HCT116 (cell line): ENCODE results near the gene DCDC2C. TPM values are rescaled to one million over a fixed set of nuclear protein-coding genes. Genes with fewer than 3 reads are reported as not detected.
A peak's percentile ranks its signal among the peaks of the same experiment; 100 is the strongest.

Experiments
- ATAC-seq: fragments of 200-7000 bp; cut with Tn5 transposase; 2 replicates; pipeline ENCODE4 v1.9.1; 2020; ENCODE audit warnings: mild to moderate bottlenecking, moderate library complexity
- BruUV-seq: library from RNA; stranded (reverse); fragments of 400-500 nt; replicated peaks from 2 replicates; lab custom pipeline; 2021; lab: Mats Ljungman, UMichigan
- CTCF ChIA-PET: fragments of 300-600 bp; sonication (Branson Sonifier 250); formaldehyde crosslinking; loops from one replicate; lab custom pipeline; 2021; ENCODE audit warnings: antibody characterized with exemption; lab: Charles Lee
- POLR2A ChIA-PET: fragments of 300-600, 350-600 bp; sonication (Branson Sonifier 250); formaldehyde crosslinking; loops from one replicate; lab custom pipeline; 2021; ENCODE audit warnings: antibody characterized with exemption; lab: Charles Lee
- RAD21 ChIA-PET, 2 experiments: fragments of 300-600 bp; sonication (Branson Sonifier 250); formaldehyde crosslinking; loops; one replicate each; lab custom pipeline; 2023; ENCODE audit warnings: low total read pairs in 2 of 2; ENCODE audit not compliant: uncharacterized antibody in 2 of 2, unreplicated experiment in 2 of 2, low non-redundant PET in 1 of 2; lab: Charles Lee
- DNase-seq: peaks from one replicate; pipeline ENCODE4 v3.0.0-alpha.2; 2010; ENCODE audit warnings: low read depth, low spot score
- H2AFZ ChIP-seq: fragments of 200-600 bp; shearing (Covaris generic), sonication (generic); 2 replicates; pipeline ENCODE4 v1.6.1; 2017; ENCODE audit warnings: low read depth, mixed run types, mixed read lengths, antibody characterized with exemption, low read length; ENCODE audit not compliant: poor library complexity, severe bottlenecking
- H3K27ac ChIP-seq: 2 replicates; pipeline ENCODE4 v1.5.1; 2012; ENCODE audit warnings: low read depth, low read length
- H3K27me3 ChIP-seq: fragments of 200-600 bp; sonication (generic); 2 replicates; pipeline ENCODE4 v1.6.1; 2016; ENCODE audit warnings: mixed run types, low read length, mixed read lengths; ENCODE audit not compliant: insufficient read depth
- H3K36me3 ChIP-seq, 2 experiments: fragments of 200-500 bp in 1 of 2; fragments of 200-600 bp in 1 of 2; sonication (Bioruptor generic) in 1 of 2; sonication (generic) in 1 of 2; 2 replicates each; pipeline versions ENCODE4 v1.5.1 to v1.6.1; 2014 to 2016; ENCODE audit warnings: low read length in 2 of 2, inconsistent platforms in 1 of 2, mixed read lengths in 1 of 2, mixed run types in 1 of 2; ENCODE audit not compliant: insufficient read depth in 2 of 2, control insufficient read depth in 1 of 2
- H3K4me1 ChIP-seq, 2 experiments: fragments of 200-600 bp in 1 of 2; sonication (generic) in 1 of 2; 2 replicates each; pipeline versions ENCODE4 v1.5.1 to v1.6.1; 2012 to 2017; ENCODE audit warnings: low read length in 2 of 2, inconsistent platforms in 1 of 2, mild to moderate bottlenecking in 1 of 2, mixed read lengths in 1 of 2, mixed run types in 1 of 2, moderate library complexity in 1 of 2; ENCODE audit not compliant: insufficient read depth in 2 of 2, control insufficient read depth in 1 of 2
- H3K4me2 ChIP-seq: fragments of 200-600 bp; sonication (generic); 2 replicates; pipeline ENCODE4 v1.6.1; 2017; ENCODE audit warnings: mixed run types, low read length, mixed read lengths
- H3K4me3 ChIP-seq, 2 experiments: fragments of 200-600 bp in 1 of 2; sonication (generic) in 1 of 2; replicated peaks in 1 of 2; 2 replicates each; pipeline ENCODE4 v1.5.1; 2011 to 2016; ENCODE audit warnings: low read length in 2 of 2, control low read depth in 1 of 2, low read depth in 1 of 2, mild to moderate bottlenecking in 1 of 2, mixed read lengths in 1 of 2, mixed run types in 1 of 2
- H3K79me2 ChIP-seq: fragments of 200-600 bp; sonication (generic); 2 replicates; pipeline ENCODE4 v1.6.1; 2017; ENCODE audit warnings: mild to moderate bottlenecking, mixed run types, low read length, moderate library complexity, mixed read lengths; ENCODE audit not compliant: insufficient read depth
- H3K9ac ChIP-seq: fragments of 200-600 bp; sonication (generic); 2 replicates; pipeline ENCODE4 v1.6.1; 2016; ENCODE audit warnings: low read length, mixed read lengths
- H3K9me2 ChIP-seq: fragments of 200-600 bp; sonication (generic), shearing (Covaris generic); 2 replicates; pipeline ENCODE4 v1.6.1; 2017; ENCODE audit warnings: mixed run types, mild to moderate bottlenecking, moderate library complexity; ENCODE audit not compliant: insufficient read depth
- H3K9me3 ChIP-seq, 2 experiments: fragments of 200-500 bp in 1 of 2; fragments of 200-600 bp in 1 of 2; sonication (Bioruptor generic) in 1 of 2; sonication (generic) in 1 of 2; 2 replicates each; pipeline ENCODE4 v1.6.1; 2014 to 2017; ENCODE audit warnings: low read length in 2 of 2, mixed read lengths in 2 of 2, inconsistent platforms in 1 of 2, low read depth in 1 of 2, mild to moderate bottlenecking in 1 of 2, mixed run types in 1 of 2, moderate library complexity in 1 of 2; ENCODE audit not compliant: control insufficient read depth in 1 of 2, insufficient read depth in 1 of 2
- H4K20me1 ChIP-seq: fragments of 200-600 bp; sonication (generic), shearing (Covaris generic); 2 replicates; pipeline ENCODE4 v1.6.1; 2017; ENCODE audit warnings: mixed run types, mild to moderate bottlenecking, moderate library complexity; ENCODE audit not compliant: insufficient read depth
- ATF3 ChIP-seq: IDR thresholded peaks from 2 replicates; pipeline ENCODE4 v1.6.1; 2012
- CBX3 ChIP-seq: IDR thresholded peaks from 2 replicates; pipeline ENCODE4 v1.6.1; 2012; ENCODE audit warnings: low read depth
- CEBPB ChIP-seq: IDR thresholded peaks from 2 replicates; pipeline ENCODE4 v1.6.1; 2012; ENCODE audit warnings: low read depth
- CTCF ChIP-seq, 3 experiments: fragments of 200-600 bp in 1 of 3; sonication (generic) in 1 of 3; IDR thresholded peaks in 2 of 3; conservative IDR thresholded peaks in 1 of 3; 2 replicates each; pipeline ENCODE4 v1.5.1; 2012 to 2017; ENCODE audit warnings: low read depth in 2 of 3, low read length in 2 of 3, antibody characterized with exemption in 1 of 3, borderline replicate concordance in 1 of 3, control low read depth in 1 of 3, mild to moderate bottlenecking in 1 of 3, mixed read lengths in 1 of 3, mixed run types in 1 of 3, moderate library complexity in 1 of 3; ENCODE audit not compliant: insufficient read depth in 1 of 3
- EGR1 ChIP-seq: IDR thresholded peaks from 2 replicates; pipeline ENCODE4 v1.6.1; 2012; ENCODE audit warnings: low read depth
- ELF1 ChIP-seq: IDR thresholded peaks from 2 replicates; pipeline ENCODE4 v1.6.1; 2012; ENCODE audit warnings: low read depth, borderline replicate concordance
- EZH2 ChIP-seq: fragments of 200-600 bp; sonication (generic); IDR thresholded peaks from 2 replicates; pipeline ENCODE4 v1.6.1; 2017; ENCODE audit warnings: antibody characterized with exemption, mixed run types
- EZH2phosphoT487 ChIP-seq: fragments of 200-600 bp; IDR thresholded peaks from 2 replicates; pipeline ENCODE4 v1.6.1; 2018; ENCODE audit warnings: antibody characterized with exemption, borderline replicate concordance
- FOSL1 ChIP-seq: IDR thresholded peaks from 2 replicates; pipeline ENCODE4 v1.6.1; 2012; ENCODE audit warnings: low read depth
- JUND ChIP-seq: IDR thresholded peaks from 2 replicates; pipeline ENCODE4 v1.6.1; 2012
- MAX ChIP-seq: IDR thresholded peaks from 2 replicates; pipeline ENCODE4 v1.6.1; 2012
- POLR2AphosphoS5 ChIP-seq: IDR thresholded peaks from 2 replicates; pipeline ENCODE4 v1.6.1; 2011; ENCODE audit warnings: mild to moderate bottlenecking, low read depth, low read length, moderate library complexity
- RAD21 ChIP-seq: IDR thresholded peaks from 2 replicates; pipeline ENCODE4 v1.6.1; 2012; ENCODE audit warnings: low read depth, mild to moderate bottlenecking
- REST ChIP-seq: IDR thresholded peaks from 2 replicates; pipeline ENCODE4 v1.6.1; 2012; ENCODE audit warnings: low read depth
- SIN3A ChIP-seq: IDR thresholded peaks from 2 replicates; pipeline ENCODE4 v1.6.1; 2012; ENCODE audit warnings: low read depth
- SP1 ChIP-seq: IDR thresholded peaks from 2 replicates; pipeline ENCODE4 v1.6.1; 2012; ENCODE audit warnings: low read depth
- TCF7L2 ChIP-seq: IDR thresholded peaks from 2 replicates; pipeline ENCODE4 v1.7.0; 2011; ENCODE audit warnings: borderline replicate concordance, inconsistent platforms; ENCODE audit not compliant: insufficient read depth, insufficient read length; ENCODE audit errors: extremely low read depth
- YY1 ChIP-seq: IDR thresholded peaks from 2 replicates; pipeline ENCODE4 v1.6.1; 2011; ENCODE audit warnings: low read length, low read depth, moderate library complexity, mild to moderate bottlenecking; ENCODE audit not compliant: insufficient replicate concordance; ENCODE audit errors: extremely low read depth
- ZBTB33 ChIP-seq: IDR thresholded peaks from 2 replicates; pipeline ENCODE4 v1.6.1; 2011; ENCODE audit warnings: mild to moderate bottlenecking, low read length, moderate library complexity; ENCODE audit not compliant: insufficient replicate concordance; ENCODE audit errors: extremely low read depth
- ZFX ChIP-seq: fragments of 450-650 bp; IDR thresholded peaks from 2 replicates; pipeline ENCODE4 v1.6.1; 2017
- ZNF274 ChIP-seq: fragments of 200-500 bp; sonication (Bioruptor generic); IDR thresholded peaks from 2 replicates; pipeline ENCODE4 v1.6.1; 2014; ENCODE audit warnings: mild to moderate bottlenecking, low read depth, low read length, inconsistent platforms
- intact Hi-C: fragments of 100-400 bp; cut with micrococcal nuclease; formaldehyde crosslinking; loops from 2 replicates; pipeline ENCODE4 v1.10.0; 2022
- total RNA-seq: library from RNA; stranded (reverse); gene quantifications from one replicate; pipeline ENCODE4 v1.2.1, GENCODE V29; 2021; ENCODE audit not compliant: unreplicated experiment

The DCDC2C gene
- total RNA-seq, 1 experiment from 2014 or later: not detected

- H3K79me2 ChIP-seq: no peaks in the 10 kb centered on the region
- H3K27ac ChIP-seq: no peak overlapping the region
- no TSS peak for BruUV-seq
- H3K36me3 ChIP-seq: no peaks in the 10 kb centered on the region
- H4K20me1 ChIP-seq: no peaks in the 10 kb centered on the region
- peak overlapping the region; percentile 30 for H2AFZ ChIP-seq
- no peaks in the 10 kb centered on the region for H3K9me2 ChIP-seq
- H3K4me2 ChIP-seq: peak overlapping the region; percentile 47
- H3K4me1 ChIP-seq: peaks cover 16 to 39% of the 10 kb centered on the region in 2 experiments
- ATAC-seq (peak; percentile 44), DNase-seq (peak; percentile 21)
- ChIA-PET RAD21 (no interaction called here), POLR2A (no interaction called here), CTCF (no interaction called here)
- H3K9ac ChIP-seq: no peak overlapping the region
- H3K4me3 ChIP-seq: no peak overlapping the region
- no peaks in the 10 kb centered on the region for H3K27me3 ChIP-seq
- intact Hi-C loops: no loop called here
- no peaks in the 10 kb centered on the region for H3K9me3 ChIP-seq
- TF ChIP-seq SIN3A (no peak), ATF3 (no peak), EZH2 (no peak), TCF7L2 (peak; percentile 23), MAX (0 out of 2 replicates have a peak, but pooled peaks have one; percentile 27), EZH2phosphoT487 (no peak), CTCF (IDR thresholded peaks at IDR 0.05 in 2 of 3, conservative IDR thresholded peaks at IDR 0.05 in 1 of 3; ENCODE audit: borderline replicate concordance in 1 of 3, insufficient read depth in 1 of 3, low read depth in 2 of 3, low read length in 2 of 3) (peak; percentile 9 to 25 (median 12); a peak in 2 of 6 replicates), JUND (peak; percentile 26; the same call in 1 of the 2 replicates), YY1 (no peak), REST (no peak), SP1 (no peak), ZBTB33 (no peak), RAD21 (no peak; the same call in 1 of the 2 replicates), ZFX (no peak), EGR1 (no peak), FOSL1 (0 out of 2 replicates have a peak, but pooled peaks have one; percentile 13), POLR2AphosphoS5 (no peak), ELF1 (no peak), CEBPB (no peak), CBX3 (no peak), ZNF274 (no peak)
Observed at GRCh38 chr2:3662239-3662638, 41.1 kb upstream of the DCDC2C start.
